Glutamatergic neuron (in vitro differentiated cells): ENCODE measurements around the gene GTPBP6. TPM values are rescaled to one million over a fixed set of nuclear protein-coding genes. Genes with fewer than 3 reads are reported as not detected.
A peak's percentile ranks its signal among the peaks of the same experiment; 100 is the strongest.

Experiments used
- DNase-seq: peaks from one replicate; pipeline ENCODE4 v3.0.0; 2022
- H3K27ac Mint-ChIP-seq: one replicate; pipeline ENCODE4 v1.8.0; 2020; ENCODE audit warnings: mild to moderate bottlenecking, mixed read lengths, inconsistent platforms; ENCODE audit not compliant: unreplicated experiment
- H3K27me3 Mint-ChIP-seq: one replicate; pipeline ENCODE4 v1.8.0; 2020; ENCODE audit warnings: mild to moderate bottlenecking, moderate library complexity, mixed read lengths, inconsistent platforms; ENCODE audit not compliant: unreplicated experiment
- H3K36me3 Mint-ChIP-seq: one replicate; pipeline ENCODE4 v1.8.0; 2020; ENCODE audit warnings: mild to moderate bottlenecking, mixed read lengths, inconsistent platforms; ENCODE audit not compliant: unreplicated experiment
- H3K4me1 Mint-ChIP-seq: one replicate; pipeline ENCODE4 v1.8.0; 2020; ENCODE audit warnings: mild to moderate bottlenecking, low read depth, mixed read lengths, inconsistent platforms; ENCODE audit not compliant: unreplicated experiment
- H3K4me3 Mint-ChIP-seq: one replicate; pipeline ENCODE4 v1.8.0; 2020; ENCODE audit warnings: mild to moderate bottlenecking, mixed read lengths, inconsistent platforms; ENCODE audit not compliant: unreplicated experiment
- H3K9me3 Mint-ChIP-seq: one replicate; pipeline ENCODE4 v1.8.0; 2020; ENCODE audit warnings: mild to moderate bottlenecking, moderate library complexity, mixed read lengths, inconsistent platforms; ENCODE audit not compliant: unreplicated experiment
- CTCF ChIP-seq: fragments of 200-600 bp; sonication (generic); IDR thresholded peaks from one replicate; pipeline ENCODE4 v1.5.0; 2021; ENCODE audit not compliant: partially characterized antibody, unreplicated experiment
- total RNA-seq: library from RNA; stranded (reverse); fragmentation: NEBNext Ultra II Directional; extraction: Animal tissue kit (Norgen Biotek cat#: 25700); gene quantifications from one replicate; pipeline ENCODE4 v1.2.1, GENCODE V29; 2021; ENCODE audit not compliant: unreplicated experiment

The GTPBP6 gene
- total RNA-seq, 1 donor from 2014 or later = 52.3 TPM

GRCh38 chrX:340121-340520, 21.5 kb upstream of the GTPBP6 start:
- TF ChIP-seq CTCF = no peak
- no peak overlapping the region for H3K27ac Mint-ChIP-seq
- peaks cover 23% of the 10 kb centered on the region for H3K36me3 Mint-ChIP-seq
- no peak for DNase-seq
- no peak overlapping the region for H3K4me3 Mint-ChIP-seq
- no peaks in the 10 kb centered on the region for H3K4me1 Mint-ChIP-seq
- H3K27me3 Mint-ChIP-seq = peaks cover 9% of the 10 kb centered on the region
- H3K9me3 Mint-ChIP-seq = peaks cover 19% of the 10 kb centered on the region

GRCh38 chrX:338836-339400, 20.3 kb upstream of the GTPBP6 start:
- no peak for DNase-seq
- peaks cover 21% of the 10 kb centered on the region for H3K9me3 Mint-ChIP-seq
- H3K4me1 Mint-ChIP-seq = no peaks in the 10 kb centered on the region
- no peak for TF ChIP-seq CTCF
- peaks cover 9% of the 10 kb centered on the region for H3K27me3 Mint-ChIP-seq
- no peak overlapping the region for H3K27ac Mint-ChIP-seq
- no peak overlapping the region for H3K4me3 Mint-ChIP-seq
- peaks cover 23% of the 10 kb centered on the region for H3K36me3 Mint-ChIP-seq

GRCh38 chrX:338281-338835, 19.8 kb upstream of the GTPBP6 start:
- no peak for TF ChIP-seq CTCF
- peaks cover 10% of the 10 kb centered on the region for H3K27me3 Mint-ChIP-seq
- peaks cover 21% of the 10 kb centered on the region for H3K9me3 Mint-ChIP-seq
- no peak overlapping the region for H3K27ac Mint-ChIP-seq
- DNase-seq = no peak
- no peaks in the 10 kb centered on the region for H3K4me1 Mint-ChIP-seq
- H3K4me3 Mint-ChIP-seq = no peak overlapping the region
- H3K36me3 Mint-ChIP-seq = peaks cover 23% of the 10 kb centered on the region

- Mint-ChIP-seq H3K36me3 (peaks cover 23% of the 10 kb centered on the region), H3K9me3 (peaks cover 21% of the 10 kb centered on the region), H3K4me1 (no peaks in the 10 kb centered on the region), H3K4me3 (no peak overlapping the region), H3K27me3 (peaks cover 11% of the 10 kb centered on the region), H3K27ac (peak overlapping the region; percentile 22)
- no peak for TF ChIP-seq CTCF
- DNase-seq = no peak
Observed at GRCh38 chrX:337331-337831, 18.8 kb upstream of the GTPBP6 start.

GRCh38 chrX:336227-336626, 17.6 kb upstream of the GTPBP6 start:
- H3K36me3 Mint-ChIP-seq = peaks cover 18% of the 10 kb centered on the region
- H3K9me3 Mint-ChIP-seq = peaks cover 18% of the 10 kb centered on the region
- no peak overlapping the region for H3K27ac Mint-ChIP-seq
- peaks cover 8% of the 10 kb centered on the region for H3K27me3 Mint-ChIP-seq
- no peak for TF ChIP-seq CTCF
- DNase-seq = no peak
- no peaks in the 10 kb centered on the region for H3K4me1 Mint-ChIP-seq
- no peak overlapping the region for H3K4me3 Mint-ChIP-seq
